H9 (cell line): ENCODE measurements around the gene SGIP1. TPM values are rescaled to one million over a fixed set of nuclear protein-coding genes. Genes with fewer than 3 reads are reported as not detected.

Experiments
- DNase-seq: peaks from one replicate; pipeline ENCODE4 v3.0.0-alpha.2; 2017
- H2AFZ ChIP-seq: one replicate; pipeline ENCODE4 v1.6.1; 2013; ENCODE audit warnings: mild to moderate bottlenecking, low read length, control low read depth, moderate library complexity
- H2AK5ac ChIP-seq: 2 replicates; pipeline ENCODE4 v1.6.1; 2013; ENCODE audit warnings: low read length, control low read depth, mixed read lengths; ENCODE audit not compliant: insufficient read length
- H2BK120ac ChIP-seq: one replicate; pipeline ENCODE4 v1.6.1; 2013; ENCODE audit warnings: low read depth, mild to moderate bottlenecking, low read length, control low read depth, inconsistent platforms; ENCODE audit not compliant: poor library complexity, severe bottlenecking
- H2BK12ac ChIP-seq: 2 replicates; pipeline ENCODE4 v1.6.1; 2013; ENCODE audit warnings: low read length, control low read depth, mixed read lengths, low read depth; ENCODE audit not compliant: insufficient read length
- H2BK15ac ChIP-seq: 2 replicates; pipeline ENCODE4 v1.6.1; 2013; ENCODE audit warnings: low read depth, low read length, control low read depth
- H2BK20ac ChIP-seq: one replicate; pipeline ENCODE4 v1.6.1; 2013; ENCODE audit warnings: low read depth, mild to moderate bottlenecking, low read length, control low read depth, inconsistent platforms; ENCODE audit not compliant: poor library complexity, severe bottlenecking
- H2BK5ac ChIP-seq: 2 replicates; pipeline ENCODE4 v1.6.1; 2013; ENCODE audit warnings: low read length, control low read depth, mixed read lengths; ENCODE audit not compliant: insufficient read length
- H3K14ac ChIP-seq: 2 replicates; pipeline ENCODE4 v1.6.1; 2013; ENCODE audit warnings: low read length, control low read depth; ENCODE audit not compliant: insufficient read depth
- H3K18ac ChIP-seq: 2 replicates; pipeline ENCODE4 v1.6.1; 2013; ENCODE audit warnings: low read depth, mild to moderate bottlenecking, mixed read lengths, low read length, control low read depth; ENCODE audit not compliant: insufficient read length
- H3K23ac ChIP-seq: 2 replicates; pipeline ENCODE4 v1.6.1; 2013; ENCODE audit warnings: low read length, control low read depth, mixed read lengths, low read depth; ENCODE audit not compliant: insufficient read length
- H3K23me2 ChIP-seq: 2 replicates; pipeline ENCODE4 v1.6.1; 2013; ENCODE audit warnings: low read depth, mild to moderate bottlenecking, mixed read lengths, low read length, control low read depth; ENCODE audit not compliant: insufficient read length, poor library complexity, severe bottlenecking
- H3K27ac ChIP-seq: 2 replicates; pipeline ENCODE4 v1.5.1; 2013; ENCODE audit warnings: low read length, control low read depth, mixed read lengths, low read depth; ENCODE audit not compliant: insufficient read length
- H3K27me3 ChIP-seq: 2 replicates; pipeline ENCODE4 v1.6.1; 2013; ENCODE audit warnings: low read length, control low read depth, inconsistent platforms; ENCODE audit not compliant: insufficient read depth
- H3K4ac ChIP-seq: 2 replicates; pipeline ENCODE4 v1.6.1; 2013; ENCODE audit warnings: low read depth, mild to moderate bottlenecking, control low read depth, inconsistent platforms, low read length, moderate library complexity
- H3K4me1 ChIP-seq: 2 replicates; pipeline ENCODE4 v1.6.1; 2013; ENCODE audit warnings: low read length, control low read depth, inconsistent platforms; ENCODE audit not compliant: insufficient read depth
- H3K4me2 ChIP-seq: 2 replicates; pipeline ENCODE4 v1.6.1; 2013; ENCODE audit warnings: low read length, control low read depth, mixed read lengths; ENCODE audit not compliant: insufficient read length, insufficient read depth
- H3K56ac ChIP-seq: 2 replicates; pipeline ENCODE4 v1.6.1; 2013; ENCODE audit warnings: low read depth, mild to moderate bottlenecking, mixed read lengths, low read length, control low read depth; ENCODE audit not compliant: insufficient read length
- H3K79me1 ChIP-seq: 2 replicates; pipeline ENCODE4 v1.6.1; 2013; ENCODE audit warnings: low read depth, mild to moderate bottlenecking, moderate library complexity, low read length, control low read depth, inconsistent platforms; ENCODE audit not compliant: insufficient read depth, poor library complexity, severe bottlenecking
- H3K79me2 ChIP-seq: 2 replicates; pipeline ENCODE4 v1.6.1; 2013; ENCODE audit warnings: low read length, control low read depth, inconsistent platforms; ENCODE audit not compliant: insufficient read depth
- H3K9ac ChIP-seq: 2 replicates; pipeline ENCODE4 v1.6.1; 2013; ENCODE audit warnings: low read length, control low read depth, mixed read lengths; ENCODE audit not compliant: insufficient read length; ENCODE audit errors: extremely low read depth
- H3K9me3 ChIP-seq: one replicate; pipeline ENCODE4 v1.6.1; 2013; ENCODE audit warnings: low read depth, low read length, inconsistent platforms; ENCODE audit not compliant: control insufficient read depth
- H3T11ph ChIP-seq: one replicate; pipeline ENCODE4 v1.6.1; 2013; ENCODE audit warnings: mild to moderate bottlenecking, low read length, control low read depth, inconsistent platforms
- H4K20me1 ChIP-seq: one replicate; pipeline ENCODE4 v1.6.1; 2013; ENCODE audit not compliant: control insufficient read depth, insufficient read length, insufficient read depth
- H4K5ac ChIP-seq: 2 replicates; pipeline ENCODE4 v1.6.1; 2013; ENCODE audit warnings: low read depth, mild to moderate bottlenecking, mixed read lengths, low read length, control low read depth; ENCODE audit not compliant: insufficient read length
- H4K8ac ChIP-seq: replicated peaks from 2 replicates; pipeline ENCODE4 v1.6.1; 2013; ENCODE audit warnings: low read length, control low read depth, mixed read lengths, low read depth; ENCODE audit not compliant: insufficient read length
- H4K91ac ChIP-seq: 2 replicates; pipeline ENCODE4 v1.6.1; 2013; ENCODE audit warnings: low read depth, mild to moderate bottlenecking, moderate library complexity, mixed read lengths, low read length, control low read depth; ENCODE audit not compliant: insufficient read length
- H3K27ac Mint-ChIP-seq, 3 experiments: 2 replicates in 2 of 3; 3 replicates in 1 of 3; pipeline ENCODE4 v1.8.0; 2020 to 2021; ENCODE audit warnings: mixed read lengths in 3 of 3, mild to moderate bottlenecking in 1 of 3, moderate library complexity in 1 of 3
- H3K27me3 Mint-ChIP-seq: 2 replicates; pipeline ENCODE4 v1.8.0; 2021; ENCODE audit warnings: low read depth, mild to moderate bottlenecking, moderate library complexity, mixed read lengths
- H3K36me3 Mint-ChIP-seq, 3 experiments: 2 replicates in 2 of 3; 3 replicates in 1 of 3; pipeline ENCODE4 v1.8.0; 2020 to 2021; ENCODE audit warnings: low read depth in 3 of 3, mixed read lengths in 3 of 3; ENCODE audit not compliant: insufficient read depth in 1 of 3
- H3K4me1 Mint-ChIP-seq, 2 experiments: 2 replicates each; pipeline ENCODE4 v1.8.0; 2020; ENCODE audit warnings: mixed read lengths in 2 of 2
- H3K4me3 Mint-ChIP-seq, 2 experiments: 2 replicates in 1 of 2; 3 replicates in 1 of 2; pipeline ENCODE4 v1.8.0; 2020 to 2021; ENCODE audit warnings: mild to moderate bottlenecking in 2 of 2, mixed read lengths in 2 of 2, moderate library complexity in 1 of 2
- H3K9me3 Mint-ChIP-seq, 2 experiments: 2 replicates in 1 of 2; 3 replicates in 1 of 2; pipeline ENCODE4 v1.8.0; 2020; ENCODE audit warnings: mild to moderate bottlenecking in 2 of 2, mixed read lengths in 2 of 2, moderate library complexity in 1 of 2
- total RNA-seq: library from RNA; stranded (reverse); gene quantifications from 2 replicates; pipeline ENCODE4 v1.2.1, GENCODE V29; 2021
- TF ChIP-seq, protein P1 (sequence below): fragments of 200-600 bp; sonication (generic); conservative IDR thresholded peaks from 3 replicates; pipeline ENCODE4 v1.8.0; 2021; ENCODE audit warnings: antibody characterized with exemption, mild to moderate bottlenecking

The SGIP1 gene
- total RNA-seq, 1 experiment from 2014 or later: 1.5 TPM

DNA sequence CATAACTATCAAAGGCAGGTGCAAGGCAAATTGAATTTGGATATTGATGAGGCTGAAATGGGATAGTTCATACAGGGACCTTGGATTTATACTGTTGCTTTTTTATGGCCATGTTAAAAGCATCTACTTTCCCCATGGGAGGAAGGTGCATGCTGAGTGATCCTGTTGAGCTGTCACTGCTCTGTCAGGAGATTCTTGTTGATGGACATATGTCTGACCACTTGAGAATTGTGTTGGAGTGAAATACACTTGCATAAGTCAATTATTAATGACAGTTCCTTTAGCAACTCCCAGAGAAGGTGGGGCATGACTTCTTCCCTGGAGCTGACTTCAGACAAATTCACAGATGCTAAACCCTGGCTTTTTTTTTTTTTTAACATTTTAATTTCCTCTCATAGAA lies 159.9 kb downstream of the SGIP1 start:
- Mint-ChIP-seq H3K4me3 (no peak overlapping the region), H3K9me3 (no peaks in the 10 kb centered on the region)
- H4K8ac ChIP-seq: no peak overlapping the region

More for the DNA sequence above, 159.9 kb downstream of the SGIP1 start:
- Histone ChIP-seq H3K4me1 (no peaks in the 10 kb centered on the region; the same call in 1 of the 2 replicates), H2BK15ac (no peak overlapping the region), H3K9ac (no peak overlapping the region), H3K18ac (no peak overlapping the region), H2BK12ac (no peak overlapping the region), H4K20me1 (no peaks in the 10 kb centered on the region), H4K5ac (no peak overlapping the region), H4K91ac (no peak overlapping the region), H2AK5ac (no peak overlapping the region), H2BK20ac (no peak overlapping the region), H3K27ac (no peak overlapping the region), H2AFZ (no peak overlapping the region), H3K14ac (no peak overlapping the region), H3K4ac (no peak overlapping the region), H2BK5ac (no peak overlapping the region), H3K23ac (no peak overlapping the region), H3K56ac (no peak overlapping the region), H3K23me2 (no peaks in the 10 kb centered on the region), H3K79me2 (no peaks in the 10 kb centered on the region), H3K4me2 (no peak overlapping the region), H3T11ph (no peak overlapping the region), H3K79me1 (no peaks in the 10 kb centered on the region), H2BK120ac (no peak overlapping the region), H3K27me3 (no peaks in the 10 kb centered on the region), H3K9me3 (no peaks in the 10 kb centered on the region)
- H3K4me1 Mint-ChIP-seq: peaks cover 19 to 24% of the 10 kb centered on the region in 2 experiments
- DNase-seq: no peak
- H3K27ac Mint-ChIP-seq: no peak overlapping the region
- TF ChIP-seq, protein P1, sequence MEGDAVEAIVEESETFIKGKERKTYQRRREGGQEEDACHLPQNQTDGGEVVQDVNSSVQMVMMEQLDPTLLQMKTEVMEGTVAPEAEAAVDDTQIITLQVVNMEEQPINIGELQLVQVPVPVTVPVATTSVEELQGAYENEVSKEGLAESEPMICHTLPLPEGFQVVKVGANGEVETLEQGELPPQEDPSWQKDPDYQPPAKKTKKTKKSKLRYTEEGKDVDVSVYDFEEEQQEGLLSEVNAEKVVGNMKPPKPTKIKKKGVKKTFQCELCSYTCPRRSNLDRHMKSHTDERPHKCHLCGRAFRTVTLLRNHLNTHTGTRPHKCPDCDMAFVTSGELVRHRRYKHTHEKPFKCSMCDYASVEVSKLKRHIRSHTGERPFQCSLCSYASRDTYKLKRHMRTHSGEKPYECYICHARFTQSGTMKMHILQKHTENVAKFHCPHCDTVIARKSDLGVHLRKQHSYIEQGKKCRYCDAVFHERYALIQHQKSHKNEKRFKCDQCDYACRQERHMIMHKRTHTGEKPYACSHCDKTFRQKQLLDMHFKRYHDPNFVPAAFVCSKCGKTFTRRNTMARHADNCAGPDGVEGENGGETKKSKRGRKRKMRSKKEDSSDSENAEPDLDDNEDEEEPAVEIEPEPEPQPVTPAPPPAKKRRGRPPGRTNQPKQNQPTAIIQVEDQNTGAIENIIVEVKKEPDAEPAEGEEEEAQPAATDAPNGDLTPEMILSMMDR: no peak
- no peaks in the 10 kb centered on the region for H3K36me3 Mint-ChIP-seq
- H3K27me3 Mint-ChIP-seq: no peaks in the 10 kb centered on the region
